SK-N-SH treated with all-trans-retinoic acid at 6 μM for 48 hours (cell line): ENCODE results near the gene RERE.

Experiments
- ATAC-seq: fragments of 200-7000 bp; cut with Tn5 transposase; 3 replicates; pipeline ENCODE4 v1.9.1; 2020; ENCODE audit warnings: mild to moderate bottlenecking, moderate library complexity
- ARNTL ChIP-seq: fragments of 450-650 bp; formaldehyde crosslinking; IDR thresholded peaks from 2 replicates; pipeline ENCODE4 v1.5.0; 2020; ENCODE audit warnings: low read depth, mild to moderate bottlenecking, moderate library complexity, borderline replicate concordance
- BACH2 ChIP-seq: fragments of 250-450 bp; sonication (Bioruptor Pico); IDR thresholded peaks from 2 replicates; pipeline ENCODE4 v1.9.0; 2021; ENCODE audit warnings: mild to moderate bottlenecking, borderline replicate concordance
- ESRRG ChIP-seq: fragments of 250-450 bp; sonication (Bioruptor Pico); IDR thresholded peaks from 2 replicates; pipeline ENCODE4 v1.6.1; 2021; ENCODE audit warnings: mild to moderate bottlenecking
- GLIS3 ChIP-seq: fragments of 250-450 bp; sonication (Bioruptor Pico); IDR thresholded peaks from 2 replicates; pipeline ENCODE4 v1.5.0; 2020; ENCODE audit warnings: mild to moderate bottlenecking, moderate library complexity
- ISL1 ChIP-seq: fragments of 250-450 bp; sonication (Bioruptor Pico); IDR thresholded peaks from 2 replicates; pipeline ENCODE4 v2.1.2; 2022; ENCODE audit warnings: mild to moderate bottlenecking, moderate library complexity
- OSR1 ChIP-seq: fragments of 250-450 bp; sonication (Bioruptor Pico); IDR thresholded peaks from 2 replicates; pipeline ENCODE4 v1.8.0; 2022; ENCODE audit warnings: moderate library complexity, mild to moderate bottlenecking, inconsistent platforms
- PPARA ChIP-seq: fragments of 250-450 bp; sonication (Bioruptor Pico); IDR thresholded peaks from 2 replicates; pipeline ENCODE4 v1.5.0; 2020; ENCODE audit warnings: mild to moderate bottlenecking, borderline replicate concordance
- RARB ChIP-seq: fragments of 250-450 bp; sonication (Bioruptor Pico); IDR thresholded peaks from 2 replicates; pipeline ENCODE4 v1.8.0; 2021; ENCODE audit warnings: mild to moderate bottlenecking, moderate library complexity
- SNAI2 ChIP-seq: fragments of 250-450 bp; sonication (Bioruptor Pico); IDR thresholded peaks from 2 replicates; pipeline ENCODE4 v1.5.0; 2020; ENCODE audit warnings: mild to moderate bottlenecking, moderate library complexity
- TCF4 ChIP-seq: fragments of 250-450 bp; sonication (Bioruptor Pico); IDR thresholded peaks from 2 replicates; pipeline ENCODE4 v1.8.0; 2021; ENCODE audit warnings: mild to moderate bottlenecking, moderate library complexity, borderline replicate concordance
- TOX ChIP-seq: fragments of 250-450 bp; sonication (Bioruptor Pico); IDR thresholded peaks from 2 replicates; pipeline ENCODE4 v1.8.0; 2021; ENCODE audit warnings: mild to moderate bottlenecking, moderate library complexity, borderline replicate concordance
- ZC3H10 ChIP-seq: fragments of 250-450 bp; sonication (Bioruptor Pico); IDR thresholded peaks from 2 replicates; pipeline ENCODE4 v1.5.1; 2021; ENCODE audit warnings: mild to moderate bottlenecking, moderate library complexity
- ZFP3 ChIP-seq: fragments of 250-450 bp; sonication (Bioruptor Pico); IDR thresholded peaks from 2 replicates; pipeline ENCODE4 v1.5.0; 2020; ENCODE audit warnings: mild to moderate bottlenecking, moderate library complexity
- ZFP30 ChIP-seq: fragments of 450-650 bp; formaldehyde crosslinking; IDR thresholded peaks from 2 replicates; pipeline ENCODE4 v1.5.0; 2022; ENCODE audit warnings: mild to moderate bottlenecking, moderate library complexity
- ZNF565 ChIP-seq: fragments of 450-650 bp; formaldehyde crosslinking; conservative IDR thresholded peaks from 2 replicates; pipeline ENCODE4 v1.5.0; 2020; ENCODE audit warnings: low read depth, mild to moderate bottlenecking, moderate library complexity
- ZNF8 ChIP-seq: fragments of 450-650 bp; formaldehyde crosslinking; IDR thresholded peaks from 2 replicates; pipeline ENCODE4 v1.5.0; 2020; ENCODE audit warnings: mild to moderate bottlenecking, moderate library complexity
- TF ChIP-seq, protein P1 (sequence below): fragments of 250-450 bp; sonication (Bioruptor Pico); IDR thresholded peaks from 2 replicates; pipeline ENCODE4 v1.5.0; 2020; ENCODE audit warnings: mild to moderate bottlenecking, moderate library complexity
- TF ChIP-seq, protein P2 (sequence below): fragments of 250-450 bp; sonication (Bioruptor Pico); IDR thresholded peaks from 2 replicates; pipeline ENCODE4 v1.5.1; 2021; ENCODE audit warnings: mild to moderate bottlenecking, moderate library complexity
- TF ChIP-seq, protein P3 (sequence below): fragments of 250-450 bp; sonication (Bioruptor Pico); IDR thresholded peaks from 2 replicates; pipeline ENCODE4 v1.8.0; 2021; ENCODE audit warnings: low read depth, mild to moderate bottlenecking, moderate library complexity, borderline replicate concordance
- TF ChIP-seq, protein P4 (sequence below): fragments of 250-450 bp; sonication (Bioruptor Pico); IDR thresholded peaks from 2 replicates; pipeline ENCODE4 v1.5.1; 2020; ENCODE audit warnings: low read depth, mild to moderate bottlenecking, moderate library complexity
- TF ChIP-seq, protein P5 (sequence below): fragments of 250-450 bp; sonication (Bioruptor Pico); IDR thresholded peaks from 2 replicates; pipeline ENCODE4 v1.8.0; 2020; ENCODE audit warnings: mild to moderate bottlenecking, moderate library complexity, borderline replicate concordance

Gene RERE

DNA sequence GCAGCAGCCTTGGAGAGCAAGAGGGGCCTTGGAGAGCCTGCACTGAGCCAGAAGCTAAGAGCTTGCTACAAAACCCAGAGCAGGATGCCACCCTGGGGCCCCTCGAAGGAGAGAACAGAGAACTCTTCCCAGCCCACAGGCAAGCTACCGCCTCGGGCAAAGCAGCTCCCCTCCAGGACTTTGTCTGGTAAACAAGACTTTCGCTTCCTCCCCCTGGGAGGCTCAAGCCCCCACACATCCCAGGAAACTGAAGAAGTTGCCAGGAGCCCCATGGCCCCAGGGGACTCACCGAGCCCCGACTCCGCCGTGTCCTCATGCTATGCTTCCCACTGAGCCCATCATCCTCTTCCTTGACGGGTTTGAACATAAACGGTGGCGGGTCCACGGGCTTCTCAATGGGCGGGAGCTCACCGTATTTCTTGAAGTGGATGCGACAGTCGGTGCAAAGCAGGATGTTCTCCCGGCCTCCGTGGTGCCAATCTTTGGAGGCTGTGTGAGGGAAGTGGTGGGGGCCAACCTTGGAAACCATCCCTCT, 453.6 kb downstream of the RERE start:
- TF ChIP-seq ZNF565 (CRISPR knock-in tag) (no peak), TCF4 (CRISPR knock-in tag) (no peak), ZFP3 (no peak), SNAI2 (CRISPR knock-in tag) (no peak), TOX (CRISPR knock-in tag) (no peak), ZC3H10 (no peak), ZFP30 (CRISPR knock-in tag) (no peak), GLIS3 (CRISPR knock-in tag) (no peak), ARNTL (CRISPR knock-in tag) (no peak), RARB (no peak)
- TF ChIP-seq, protein P1, sequence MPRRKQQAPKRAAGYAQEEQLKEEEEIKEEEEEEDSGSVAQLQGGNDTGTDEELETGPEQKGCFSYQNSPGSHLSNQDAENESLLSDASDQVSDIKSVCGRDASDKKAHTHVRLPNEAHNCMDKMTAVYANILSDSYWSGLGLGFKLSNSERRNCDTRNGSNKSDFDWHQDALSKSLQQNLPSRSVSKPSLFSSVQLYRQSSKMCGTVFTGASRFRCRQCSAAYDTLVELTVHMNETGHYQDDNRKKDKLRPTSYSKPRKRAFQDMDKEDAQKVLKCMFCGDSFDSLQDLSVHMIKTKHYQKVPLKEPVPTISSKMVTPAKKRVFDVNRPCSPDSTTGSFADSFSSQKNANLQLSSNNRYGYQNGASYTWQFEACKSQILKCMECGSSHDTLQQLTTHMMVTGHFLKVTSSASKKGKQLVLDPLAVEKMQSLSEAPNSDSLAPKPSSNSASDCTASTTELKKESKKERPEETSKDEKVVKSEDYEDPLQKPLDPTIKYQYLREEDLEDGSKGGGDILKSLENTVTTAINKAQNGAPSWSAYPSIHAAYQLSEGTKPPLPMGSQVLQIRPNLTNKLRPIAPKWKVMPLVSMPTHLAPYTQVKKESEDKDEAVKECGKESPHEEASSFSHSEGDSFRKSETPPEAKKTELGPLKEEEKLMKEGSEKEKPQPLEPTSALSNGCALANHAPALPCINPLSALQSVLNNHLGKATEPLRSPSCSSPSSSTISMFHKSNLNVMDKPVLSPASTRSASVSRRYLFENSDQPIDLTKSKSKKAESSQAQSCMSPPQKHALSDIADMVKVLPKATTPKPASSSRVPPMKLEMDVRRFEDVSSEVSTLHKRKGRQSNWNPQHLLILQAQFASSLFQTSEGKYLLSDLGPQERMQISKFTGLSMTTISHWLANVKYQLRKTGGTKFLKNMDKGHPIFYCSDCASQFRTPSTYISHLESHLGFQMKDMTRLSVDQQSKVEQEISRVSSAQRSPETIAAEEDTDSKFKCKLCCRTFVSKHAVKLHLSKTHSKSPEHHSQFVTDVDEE (CRISPR knock-in tag): no peak
- TF ChIP-seq, protein P2, sequence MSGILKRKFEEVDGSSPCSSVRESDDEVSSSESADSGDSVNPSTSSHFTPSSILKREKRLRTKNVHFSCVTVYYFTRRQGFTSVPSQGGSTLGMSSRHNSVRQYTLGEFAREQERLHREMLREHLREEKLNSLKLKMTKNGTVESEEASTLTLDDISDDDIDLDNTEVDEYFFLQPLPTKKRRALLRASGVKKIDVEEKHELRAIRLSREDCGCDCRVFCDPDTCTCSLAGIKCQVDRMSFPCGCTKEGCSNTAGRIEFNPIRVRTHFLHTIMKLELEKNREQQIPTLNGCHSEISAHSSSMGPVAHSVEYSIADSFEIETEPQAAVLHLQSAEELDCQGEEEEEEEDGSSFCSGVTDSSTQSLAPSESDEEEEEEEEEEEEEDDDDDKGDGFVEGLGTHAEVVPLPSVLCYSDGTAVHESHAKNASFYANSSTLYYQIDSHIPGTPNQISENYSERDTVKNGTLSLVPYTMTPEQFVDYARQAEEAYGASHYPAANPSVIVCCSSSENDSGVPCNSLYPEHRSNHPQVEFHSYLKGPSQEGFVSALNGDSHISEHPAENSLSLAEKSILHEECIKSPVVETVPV (CRISPR knock-in tag): no peak
- TF ChIP-seq, protein P3, sequence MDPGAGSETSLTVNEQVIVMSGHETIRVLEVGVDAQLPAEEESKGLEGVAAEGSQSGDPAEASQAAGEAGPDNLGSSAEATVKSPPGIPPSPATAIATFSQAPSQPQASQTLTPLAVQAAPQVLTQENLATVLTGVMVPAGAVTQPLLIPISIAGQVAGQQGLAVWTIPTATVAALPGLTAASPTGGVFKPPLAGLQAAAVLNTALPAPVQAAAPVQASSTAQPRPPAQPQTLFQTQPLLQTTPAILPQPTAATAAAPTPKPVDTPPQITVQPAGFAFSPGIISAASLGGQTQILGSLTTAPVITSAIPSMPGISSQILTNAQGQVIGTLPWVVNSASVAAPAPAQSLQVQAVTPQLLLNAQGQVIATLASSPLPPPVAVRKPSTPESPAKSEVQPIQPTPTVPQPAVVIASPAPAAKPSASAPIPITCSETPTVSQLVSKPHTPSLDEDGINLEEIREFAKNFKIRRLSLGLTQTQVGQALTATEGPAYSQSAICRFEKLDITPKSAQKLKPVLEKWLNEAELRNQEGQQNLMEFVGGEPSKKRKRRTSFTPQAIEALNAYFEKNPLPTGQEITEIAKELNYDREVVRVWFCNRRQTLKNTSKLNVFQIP (CRISPR knock-in tag): no peak

DNA sequence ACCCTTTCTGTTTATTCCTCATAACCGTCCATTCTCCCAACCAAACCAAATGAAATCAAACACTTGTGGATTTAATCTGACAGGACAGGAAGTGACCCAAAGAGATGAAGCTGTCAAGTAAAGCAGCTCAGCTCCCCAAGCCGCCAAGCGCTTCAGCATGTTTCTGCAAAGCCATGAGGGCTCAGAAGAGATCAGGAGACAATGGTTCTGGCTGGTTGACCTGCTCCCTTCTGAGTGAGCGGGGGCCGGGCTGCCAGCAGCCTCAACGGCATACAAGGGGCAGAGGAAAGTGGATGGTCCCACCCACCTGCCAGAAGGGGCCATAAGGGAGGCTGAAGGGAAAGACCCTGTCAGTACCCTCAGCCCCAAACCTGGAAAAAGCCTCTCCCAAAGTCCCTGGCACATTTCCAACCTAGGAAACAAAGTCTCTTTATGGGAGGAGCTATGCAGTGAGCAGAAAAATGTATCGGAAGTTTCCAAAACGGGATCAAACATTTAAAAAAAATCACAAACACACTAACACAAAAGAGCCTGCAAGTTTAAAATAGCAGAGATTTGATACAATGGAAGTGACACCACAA, 454.2 kb downstream of the RERE start:
- no peak for ATAC-seq
- TF ChIP-seq RARB (no peak), ZC3H10 (no peak), GLIS3 (CRISPR knock-in tag) (no peak), OSR1 (no peak), ZFP30 (CRISPR knock-in tag) (no peak), SNAI2 (CRISPR knock-in tag) (no peak), ZFP3 (no peak), ISL1 (CRISPR knock-in tag) (no peak), ZNF565 (CRISPR knock-in tag) (no peak), ARNTL (CRISPR knock-in tag) (no peak), TOX (CRISPR knock-in tag) (no peak), PPARA (no peak), BACH2 (CRISPR knock-in tag) (no peak), ZNF8 (CRISPR knock-in tag) (no peak), TCF4 (CRISPR knock-in tag) (no peak), ESRRG (CRISPR knock-in tag) (no peak)
- TF ChIP-seq, protein P2 (CRISPR knock-in tag): no peak
- TF ChIP-seq, protein P4, sequence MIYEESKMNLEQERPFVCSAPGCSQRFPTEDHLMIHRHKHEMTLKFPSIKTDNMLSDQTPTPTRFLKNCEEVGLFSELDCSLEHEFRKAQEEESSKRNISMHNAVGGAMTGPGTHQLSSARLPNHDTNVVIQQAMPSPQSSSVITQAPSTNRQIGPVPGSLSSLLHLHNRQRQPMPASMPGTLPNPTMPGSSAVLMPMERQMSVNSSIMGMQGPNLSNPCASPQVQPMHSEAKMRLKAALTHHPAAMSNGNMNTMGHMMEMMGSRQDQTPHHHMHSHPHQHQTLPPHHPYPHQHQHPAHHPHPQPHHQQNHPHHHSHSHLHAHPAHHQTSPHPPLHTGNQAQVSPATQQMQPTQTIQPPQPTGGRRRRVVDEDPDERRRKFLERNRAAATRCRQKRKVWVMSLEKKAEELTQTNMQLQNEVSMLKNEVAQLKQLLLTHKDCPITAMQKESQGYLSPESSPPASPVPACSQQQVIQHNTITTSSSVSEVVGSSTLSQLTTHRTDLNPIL (CRISPR knock-in tag): no peak
- TF ChIP-seq, protein P5, sequence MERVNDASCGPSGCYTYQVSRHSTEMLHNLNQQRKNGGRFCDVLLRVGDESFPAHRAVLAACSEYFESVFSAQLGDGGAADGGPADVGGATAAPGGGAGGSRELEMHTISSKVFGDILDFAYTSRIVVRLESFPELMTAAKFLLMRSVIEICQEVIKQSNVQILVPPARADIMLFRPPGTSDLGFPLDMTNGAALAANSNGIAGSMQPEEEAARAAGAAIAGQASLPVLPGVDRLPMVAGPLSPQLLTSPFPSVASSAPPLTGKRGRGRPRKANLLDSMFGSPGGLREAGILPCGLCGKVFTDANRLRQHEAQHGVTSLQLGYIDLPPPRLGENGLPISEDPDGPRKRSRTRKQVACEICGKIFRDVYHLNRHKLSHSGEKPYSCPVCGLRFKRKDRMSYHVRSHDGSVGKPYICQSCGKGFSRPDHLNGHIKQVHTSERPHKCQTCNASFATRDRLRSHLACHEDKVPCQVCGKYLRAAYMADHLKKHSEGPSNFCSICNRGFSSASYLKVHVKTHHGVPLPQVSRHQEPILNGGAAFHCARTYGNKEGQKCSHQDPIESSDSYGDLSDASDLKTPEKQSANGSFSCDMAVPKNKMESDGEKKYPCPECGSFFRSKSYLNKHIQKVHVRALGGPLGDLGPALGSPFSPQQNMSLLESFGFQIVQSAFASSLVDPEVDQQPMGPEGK (CRISPR knock-in tag): no peak

More for the DNA sequence above, 453.6 kb downstream of the RERE start:
- no peak for ATAC-seq
